Kidney epithelial cell (primary cell): ENCODE data around the gene RAD23A. TPM values are rescaled to one million over a fixed set of nuclear protein-coding genes. Genes with fewer than 3 reads are reported as not detected.

Experiments used
- DNase-seq: peaks from one replicate; pipeline ENCODE4 v3.0.0-alpha.2; 2010; ENCODE audit warnings: low read depth
- H3K27me3 ChIP-seq: 2 replicates; pipeline ENCODE4 v1.6.0; 2011; ENCODE audit warnings: low read length; ENCODE audit not compliant: control insufficient read depth, insufficient read depth
- H3K36me3 ChIP-seq: 2 replicates; pipeline ENCODE4 v1.5.1; 2011; ENCODE audit warnings: low read length; ENCODE audit not compliant: control insufficient read depth, insufficient read depth
- H3K4me3 ChIP-seq: 2 replicates; pipeline ENCODE4 v1.5.1; 2011; ENCODE audit warnings: low read depth, mild to moderate bottlenecking, control low read depth, low read length
- total RNA-seq: library from RNA; depleted of rRNA; stranded (reverse); fragments of >200 nt; gene quantifications from 2 replicates; pipeline ENCODE4 v1.2.3, GENCODE V29; 2015
- TF ChIP-seq, protein P1 (sequence below): IDR thresholded peaks from 2 replicates; pipeline ENCODE4 v1.5.1; 2011; ENCODE audit warnings: mild to moderate bottlenecking, moderate library complexity, low read length, control low read depth, inconsistent platforms; ENCODE audit not compliant: insufficient read depth, poor library complexity, severe bottlenecking

Gene RAD23A
- total RNA-seq, 1 donor from 2014 or later: 138 TPM

DNA sequence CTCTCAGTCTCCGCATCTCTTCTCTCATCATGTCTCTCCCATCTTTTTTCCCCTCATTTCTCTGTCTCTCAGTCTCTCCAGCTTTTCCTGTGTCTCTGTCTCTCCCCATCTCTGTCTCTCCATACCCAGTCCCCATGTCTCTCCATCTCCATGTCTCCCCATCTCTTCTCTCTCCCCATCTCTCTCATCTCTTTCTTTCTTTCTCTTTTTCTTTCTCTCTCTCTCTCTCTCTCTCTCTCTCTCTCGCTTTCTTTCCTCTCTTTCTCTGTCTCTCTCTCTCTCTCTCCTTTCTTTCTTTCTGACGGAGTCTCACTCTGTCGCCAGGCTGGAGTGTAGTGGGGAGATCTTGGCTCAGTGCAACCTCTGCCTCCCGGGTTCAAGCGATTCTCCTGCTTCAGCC lies 37.0 kb downstream of the RAD23A start:
- Histone ChIP-seq H3K36me3 (no peaks in the 10 kb centered on the region), H3K27me3 (peaks cover 17% of the 10 kb centered on the region), H3K4me3 (no peak overlapping the region)
- TF ChIP-seq, protein P1, sequence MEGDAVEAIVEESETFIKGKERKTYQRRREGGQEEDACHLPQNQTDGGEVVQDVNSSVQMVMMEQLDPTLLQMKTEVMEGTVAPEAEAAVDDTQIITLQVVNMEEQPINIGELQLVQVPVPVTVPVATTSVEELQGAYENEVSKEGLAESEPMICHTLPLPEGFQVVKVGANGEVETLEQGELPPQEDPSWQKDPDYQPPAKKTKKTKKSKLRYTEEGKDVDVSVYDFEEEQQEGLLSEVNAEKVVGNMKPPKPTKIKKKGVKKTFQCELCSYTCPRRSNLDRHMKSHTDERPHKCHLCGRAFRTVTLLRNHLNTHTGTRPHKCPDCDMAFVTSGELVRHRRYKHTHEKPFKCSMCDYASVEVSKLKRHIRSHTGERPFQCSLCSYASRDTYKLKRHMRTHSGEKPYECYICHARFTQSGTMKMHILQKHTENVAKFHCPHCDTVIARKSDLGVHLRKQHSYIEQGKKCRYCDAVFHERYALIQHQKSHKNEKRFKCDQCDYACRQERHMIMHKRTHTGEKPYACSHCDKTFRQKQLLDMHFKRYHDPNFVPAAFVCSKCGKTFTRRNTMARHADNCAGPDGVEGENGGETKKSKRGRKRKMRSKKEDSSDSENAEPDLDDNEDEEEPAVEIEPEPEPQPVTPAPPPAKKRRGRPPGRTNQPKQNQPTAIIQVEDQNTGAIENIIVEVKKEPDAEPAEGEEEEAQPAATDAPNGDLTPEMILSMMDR: no peak
- no peak for DNase-seq

- no peak for DNase-seq
- TF ChIP-seq, protein P1: no peak
- Histone ChIP-seq H3K36me3 (no peaks in the 10 kb centered on the region), H3K27me3 (peaks cover 17% of the 10 kb centered on the region), H3K4me3 (peak overlapping the region; percentile 22)
Measured at GRCh38 chr19:12983091-12983490, 37.4 kb downstream of the RAD23A start.

- no peak for DNase-seq
Measured at GRCh38 chr19:12983542-12984142, 38.0 kb downstream of the RAD23A start.

GRCh38 chr19:12984143-12984627 lies 38.5 kb downstream of the RAD23A start:
- no peak overlapping the region for H3K4me3 ChIP-seq
- peaks cover 21% of the 10 kb centered on the region for H3K27me3 ChIP-seq
- H3K36me3 ChIP-seq: no peaks in the 10 kb centered on the region
- TF ChIP-seq, protein P1: no peak
- no peak for DNase-seq

More at GRCh38 chr19:12983542-12984142, 38.0 kb downstream of the RAD23A start:
- H3K27me3 ChIP-seq: peaks cover 21% of the 10 kb centered on the region
- H3K36me3 ChIP-seq: no peaks in the 10 kb centered on the region
- TF ChIP-seq, protein P1: peak; percentile 60
- peak overlapping the region; percentile 22 for H3K4me3 ChIP-seq

- TF ChIP-seq, protein P1: no peak
- no peak for DNase-seq
Measured at GRCh38 chr19:12984683-12985048, 39.0 kb downstream of the RAD23A start.

More at GRCh38 chr19:12984683-12985048, 39.0 kb downstream of the RAD23A start:
- Histone ChIP-seq H3K4me3 (no peak overlapping the region), H3K27me3 (peaks cover 21% of the 10 kb centered on the region), H3K36me3 (no peaks in the 10 kb centered on the region)
